ENCODE measurements around the gene KNSTRN.

GRCh38 chr15:40380636-40381035 is 1.9 kb upstream of the KNSTRN start:
- TF ChIP-seq, protein P1, sequence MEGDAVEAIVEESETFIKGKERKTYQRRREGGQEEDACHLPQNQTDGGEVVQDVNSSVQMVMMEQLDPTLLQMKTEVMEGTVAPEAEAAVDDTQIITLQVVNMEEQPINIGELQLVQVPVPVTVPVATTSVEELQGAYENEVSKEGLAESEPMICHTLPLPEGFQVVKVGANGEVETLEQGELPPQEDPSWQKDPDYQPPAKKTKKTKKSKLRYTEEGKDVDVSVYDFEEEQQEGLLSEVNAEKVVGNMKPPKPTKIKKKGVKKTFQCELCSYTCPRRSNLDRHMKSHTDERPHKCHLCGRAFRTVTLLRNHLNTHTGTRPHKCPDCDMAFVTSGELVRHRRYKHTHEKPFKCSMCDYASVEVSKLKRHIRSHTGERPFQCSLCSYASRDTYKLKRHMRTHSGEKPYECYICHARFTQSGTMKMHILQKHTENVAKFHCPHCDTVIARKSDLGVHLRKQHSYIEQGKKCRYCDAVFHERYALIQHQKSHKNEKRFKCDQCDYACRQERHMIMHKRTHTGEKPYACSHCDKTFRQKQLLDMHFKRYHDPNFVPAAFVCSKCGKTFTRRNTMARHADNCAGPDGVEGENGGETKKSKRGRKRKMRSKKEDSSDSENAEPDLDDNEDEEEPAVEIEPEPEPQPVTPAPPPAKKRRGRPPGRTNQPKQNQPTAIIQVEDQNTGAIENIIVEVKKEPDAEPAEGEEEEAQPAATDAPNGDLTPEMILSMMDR (IDR thresholded peaks at IDR 0.05) = no peak
- TF ChIP-seq POLR2A (IDR thresholded peaks at IDR 0.05) = no peak
